HG02943 (cell line): ENCODE data around the gene PCDH18.

Experiments
- ATAC-seq: cut with Tn5 transposase; IDR thresholded peaks from one replicate; pipeline ENCODE4 v1.9.1; 2021; ENCODE audit warnings: mild to moderate bottlenecking, low read depth, moderate library complexity; ENCODE audit not compliant: unreplicated experiment

The PCDH18 gene

DNA sequence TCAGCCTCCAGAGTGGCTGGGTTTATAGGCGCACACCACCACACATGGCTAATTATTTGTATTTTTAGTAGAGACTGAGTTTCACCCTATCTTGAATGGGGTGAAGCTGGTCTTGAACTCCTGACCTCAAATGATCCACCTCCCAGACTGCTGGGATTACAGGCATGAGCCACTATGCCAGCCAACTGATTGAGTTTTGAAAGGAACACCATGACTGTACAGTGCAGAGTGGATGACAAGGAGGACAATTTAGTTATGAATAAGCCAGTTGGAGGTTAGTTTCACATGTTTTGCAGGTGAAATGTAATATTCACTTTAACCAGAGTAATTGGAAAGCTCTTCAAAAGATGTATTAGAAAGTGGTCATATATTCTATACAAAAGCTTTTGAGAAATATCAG lies 60.8 kb downstream of the PCDH18 start:
- no peak for ATAC-seq

- no peak for ATAC-seq
Observed at GRCh38 chr4:137470806-137471205, 61.5 kb downstream of the PCDH18 start.
